Spleen (tissue), 11 donors: ENCODE data around the gene KIF3B. TPM values are rescaled to one million over a fixed set of nuclear protein-coding genes. Genes with fewer than 3 reads are reported as not detected.

Experiments
- DNase-seq: peaks from one replicate; pipeline ENCODE4 v3.0.0-alpha.2; 2020
- H3K27ac ChIP-seq, 8 donors: fragments of 200-600 bp; sonication (generic) in 7 of 8; 1 replicate in 4 of 8; 2 replicates in 4 of 8; pipeline versions ENCODE4 v1.5.0 to v1.8.0; 2016 to 2021; ENCODE audit warnings: inconsistent platforms in 4 of 8, mild to moderate bottlenecking in 4 of 8, moderate library complexity in 1 of 8
- H3K27me3 ChIP-seq, 7 donors: fragments of 200-600 bp; sonication (generic) in 6 of 7; replicated peaks in 1 of 7; 1 replicate in 4 of 7; 2 replicates in 3 of 7; pipeline versions ENCODE4 v1.5.0 to v1.8.0; 2016 to 2021; ENCODE audit warnings: inconsistent platforms in 3 of 7, mild to moderate bottlenecking in 1 of 7
- H3K36me3 ChIP-seq, 6 donors: fragments of 200-600 bp; sonication (generic) in 5 of 6; 1 replicate in 4 of 6; 2 replicates in 2 of 6; pipeline versions ENCODE4 v1.5.0 to v1.8.0; 2016 to 2021; ENCODE audit warnings: inconsistent platforms in 2 of 6
- H3K4me1 ChIP-seq, 6 donors: fragments of 200-600 bp; sonication (generic) in 5 of 6; 1 replicate in 3 of 6; 2 replicates in 3 of 6; pipeline versions ENCODE4 v1.5.0 to v1.8.0; 2016 to 2021; ENCODE audit warnings: inconsistent platforms in 3 of 6
- H3K4me3 ChIP-seq, 8 donors: fragments of 200-600 bp; sonication (generic) in 7 of 8; 1 replicate in 4 of 8; 2 replicates in 4 of 8; pipeline versions ENCODE4 v1.5.0 to v1.8.0; 2016 to 2021; ENCODE audit warnings: inconsistent platforms in 4 of 8, mild to moderate bottlenecking in 4 of 8, moderate library complexity in 2 of 8
- H3K9me3 ChIP-seq, 8 donors: fragments of 200-600 bp; sonication (generic) in 7 of 8; 1 replicate in 4 of 8; 2 replicates in 4 of 8; pipeline versions ENCODE4 v1.5.0 to v1.8.0; 2016 to 2021; ENCODE audit warnings: inconsistent platforms in 4 of 8
- POLR2A ChIP-seq, 3 donors: fragments of 450-650 bp; IDR thresholded peaks; one replicate each; pipeline ENCODE4 v1.5.1; 2017; ENCODE audit warnings: antibody characterized with exemption in 3 of 3, mild to moderate bottlenecking in 1 of 3
- POLR2AphosphoS5 ChIP-seq, 3 donors: sonication (generic); formaldehyde crosslinking; IDR thresholded peaks; one replicate each; pipeline ENCODE4 v1.5.1; 2017; ENCODE audit warnings: antibody characterized with exemption in 3 of 3
- WGBS, 5 donors: extraction: QIAGEN DNeasy Blood & Tissue Kit in 3 of 5; methylation state at CpG; one replicate each; pipeline versions ENCODE4 v1.1.5 to v1.1.7; 2013 to 2018; 5-methylcytosine and 5-hydroxymethylcytosine counted together
- intact Hi-C: fragments of 100-400 bp; cut with DNase I; formaldehyde crosslinking; loops from one replicate; pipeline ENCODE4 v1.15.0; 2023; ENCODE audit warnings: low total_unique reads
- polyA plus RNA-seq, 3 donors: library from polyadenylated mRNA; stranded (reverse); fragments of 200-250 nt; gene quantifications; one replicate each; pipeline ENCODE4 v1.2.1, GENCODE V29; 2013
- total RNA-seq, 7 donors: library from RNA; depleted of rRNA in 3 of 7; stranded (reverse); fragments of >200 nt in 3 of 7; fragmentation: NEBNext Ultra II Directional in 4 of 7; extraction: Animal tissue kit (Norgen Biotek cat#: 25700) in 4 of 7; gene quantifications; one replicate each; pipeline versions ENCODE4 v1.1.0 to v1.2.1, GENCODE V29; 2016 to 2021
- TF ChIP-seq, protein P1 (sequence below), 11 experiments: fragments of 200-600 bp in 7 of 11; fragments of 450-650 bp in 4 of 11; sonication (generic) in 4 of 11; IDR thresholded peaks in 8 of 11; conservative IDR thresholded peaks in 3 of 11; 1 replicate in 7 of 11; 2 replicates in 4 of 11; pipeline versions ENCODE4 v1.4.0 to v1.8.0; 2016 to 2021; ENCODE audit warnings: antibody characterized with exemption in 11 of 11, inconsistent platforms in 4 of 11, mild to moderate bottlenecking in 1 of 11
- donor health status: healthy with polysubstance abuse.
- donor health status: DM: no; HTN: no; CAD: no; lungs with moderate emphysema.
- donor health status: DM: no; HTN: no; CAD: no.
- donor health status: Bipolar disorder and iron deficiency.
- donor health status: healthy.
- donor health status: DM: no; HTN: no; CAD: no.
- donor health status: DM: yes; HTN: yes; CAD: no.

The KIF3B gene
- total and polyA plus RNA-seq, 10 donors = 3.8 to 25.9 (median 20.0) TPM

DNA sequence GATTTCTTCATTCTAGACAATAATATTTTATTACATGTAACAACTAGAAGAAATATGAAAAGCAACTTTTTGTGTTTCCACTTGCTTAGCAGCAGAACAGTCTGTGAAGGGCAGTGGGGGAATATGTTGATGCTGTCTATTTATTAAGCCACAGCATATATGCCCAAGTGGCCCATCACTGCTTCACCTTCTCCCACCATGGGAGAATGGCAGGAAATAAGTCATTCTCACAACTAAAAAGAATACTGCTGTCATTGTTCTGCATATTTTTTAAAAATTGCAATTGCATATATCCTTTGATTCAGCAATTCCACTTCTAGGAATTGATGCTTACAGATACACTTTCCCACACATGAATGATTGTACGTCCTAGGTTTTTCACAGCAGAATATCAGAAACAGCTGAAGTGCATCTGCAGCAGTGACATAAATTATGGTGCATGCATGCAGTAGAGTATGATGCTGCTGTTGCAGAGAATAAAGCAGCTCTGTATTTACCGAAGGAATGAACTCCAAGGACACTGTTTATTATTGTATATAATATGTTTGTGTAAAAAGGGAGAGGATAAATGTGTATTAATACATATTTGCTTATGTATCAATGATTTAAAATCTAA lies 26.8 kb downstream of the KIF3B start:
- TF ChIP-seq, protein P1, sequence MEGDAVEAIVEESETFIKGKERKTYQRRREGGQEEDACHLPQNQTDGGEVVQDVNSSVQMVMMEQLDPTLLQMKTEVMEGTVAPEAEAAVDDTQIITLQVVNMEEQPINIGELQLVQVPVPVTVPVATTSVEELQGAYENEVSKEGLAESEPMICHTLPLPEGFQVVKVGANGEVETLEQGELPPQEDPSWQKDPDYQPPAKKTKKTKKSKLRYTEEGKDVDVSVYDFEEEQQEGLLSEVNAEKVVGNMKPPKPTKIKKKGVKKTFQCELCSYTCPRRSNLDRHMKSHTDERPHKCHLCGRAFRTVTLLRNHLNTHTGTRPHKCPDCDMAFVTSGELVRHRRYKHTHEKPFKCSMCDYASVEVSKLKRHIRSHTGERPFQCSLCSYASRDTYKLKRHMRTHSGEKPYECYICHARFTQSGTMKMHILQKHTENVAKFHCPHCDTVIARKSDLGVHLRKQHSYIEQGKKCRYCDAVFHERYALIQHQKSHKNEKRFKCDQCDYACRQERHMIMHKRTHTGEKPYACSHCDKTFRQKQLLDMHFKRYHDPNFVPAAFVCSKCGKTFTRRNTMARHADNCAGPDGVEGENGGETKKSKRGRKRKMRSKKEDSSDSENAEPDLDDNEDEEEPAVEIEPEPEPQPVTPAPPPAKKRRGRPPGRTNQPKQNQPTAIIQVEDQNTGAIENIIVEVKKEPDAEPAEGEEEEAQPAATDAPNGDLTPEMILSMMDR (IDR thresholded peaks at IDR 0.05 in 8 of 11, conservative IDR thresholded peaks at IDR 0.05 in 3 of 11) = no peak
- TF ChIP-seq POLR2AphosphoS5 (IDR thresholded peaks at IDR 0.05) (no peak), POLR2A (IDR thresholded peaks at IDR 0.05) (no peak)
- intact Hi-C loops = no loop called here
- peaks cover 0 to 12% (median 0%) of the 10 kb centered on the region in 6 donors for H3K4me1 ChIP-seq
- H3K36me3 ChIP-seq = peaks cover 0 to 14% (median 0%) of the 10 kb centered on the region in 6 donors
- DNase-seq = no peak
- H3K27ac ChIP-seq = no peak overlapping the region
- no peaks in the 10 kb centered on the region for H3K9me3 ChIP-seq
- 78 to 83% (median 81%) methylated on average over 2 of the region's 2 CpGs for WGBS, 5 donors
- H3K27me3 ChIP-seq = no peaks in the 10 kb centered on the region
- H3K4me3 ChIP-seq = no peak overlapping the region

DNA sequence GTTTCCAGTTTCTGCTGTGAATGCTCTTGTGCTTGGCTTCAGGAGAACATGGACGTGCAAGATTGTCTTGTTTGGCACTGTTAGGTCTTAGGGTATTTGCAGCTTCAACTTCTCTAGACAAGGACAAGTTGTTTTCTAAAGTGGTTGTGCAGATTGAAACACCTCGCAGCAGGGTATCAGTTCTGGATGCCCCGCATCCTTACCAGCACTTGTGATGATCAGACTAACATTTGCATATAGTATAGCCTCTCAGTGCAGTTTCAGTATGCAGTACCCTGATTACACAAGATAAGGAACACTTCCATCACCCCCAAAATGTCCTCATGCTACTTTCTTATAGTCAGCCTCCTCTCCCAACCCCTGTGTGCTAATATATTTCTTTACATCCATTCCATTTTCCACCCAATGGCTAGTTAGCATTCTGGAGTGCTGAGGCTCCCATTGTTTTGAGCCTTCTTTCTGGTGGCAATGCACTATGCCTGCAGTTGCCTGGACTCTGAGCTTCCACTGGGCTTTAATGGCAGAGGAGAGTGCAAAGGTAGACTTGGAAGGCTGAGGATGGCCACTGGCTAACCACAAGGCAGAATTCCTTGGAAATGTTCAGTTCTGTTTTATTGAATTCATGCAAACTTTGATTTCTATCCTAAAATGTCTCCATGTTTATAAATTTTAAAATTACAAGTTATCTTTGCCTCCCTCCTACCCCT lies 35.4 kb downstream of the KIF3B start:
- 57 to 88% (median 66%) methylated on average over 2 to 3 of the region's 3 CpGs for WGBS, 5 donors
- H3K36me3 ChIP-seq = peaks cover 0 to 81% (median 45%) of the 10 kb centered on the region in 6 donors

DNA sequence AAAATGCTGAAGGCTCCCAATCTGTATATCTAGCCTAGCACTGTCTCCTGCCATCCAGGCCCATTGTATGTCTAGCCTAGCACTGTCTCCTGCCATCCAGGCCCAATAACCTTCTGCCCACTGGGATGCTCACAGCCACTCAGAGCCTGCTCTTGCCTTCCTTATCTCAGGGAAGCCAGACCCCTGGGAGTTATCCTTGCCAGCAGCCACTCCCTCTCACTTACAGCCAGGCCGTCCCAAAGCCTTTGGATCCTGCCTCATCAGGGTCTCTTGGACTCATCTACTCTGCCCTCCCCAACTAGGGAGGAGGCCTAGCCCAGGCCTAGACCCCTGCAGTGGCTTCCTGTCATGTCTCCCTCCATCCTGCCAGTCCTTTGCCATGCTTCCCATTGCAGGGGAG lies 37.3 kb downstream of the KIF3B start:
- Histone ChIP-seq H3K27ac (no peak overlapping the region), H3K4me3 (no peak overlapping the region), H3K27me3 (no peaks in the 10 kb centered on the region), H3K4me1 (no peaks in the 10 kb centered on the region), H3K36me3 (peaks cover 0 to 91% (median 54%) of the 10 kb centered on the region in 6 donors), H3K9me3 (no peaks in the 10 kb centered on the region)
- intact Hi-C loops = no loop called here
- peak; percentile 47 for DNase-seq
- 69 to 100% (median 75%) methylated on average over 1 of the region's 1 CpG for WGBS, 5 donors
- TF ChIP-seq POLR2AphosphoS5 (IDR thresholded peaks at IDR 0.05) (no peak), POLR2A (IDR thresholded peaks at IDR 0.05) (no peak)
- TF ChIP-seq, protein P1 (IDR thresholded peaks at IDR 0.05 in 8 of 11, conservative IDR thresholded peaks at IDR 0.05 in 3 of 11) = no peak

More for the DNA sequence above, 35.4 kb downstream of the KIF3B start:
- Histone ChIP-seq H3K4me1 (no peaks in the 10 kb centered on the region), H3K27ac (no peak overlapping the region), H3K9me3 (no peaks in the 10 kb centered on the region), H3K27me3 (no peaks in the 10 kb centered on the region), H3K4me3 (no peak overlapping the region)
- TF ChIP-seq POLR2AphosphoS5 (IDR thresholded peaks at IDR 0.05) (no peak), POLR2A (IDR thresholded peaks at IDR 0.05) (no peak)
- intact Hi-C loops = no loop called here
- no peak for DNase-seq

DNA sequence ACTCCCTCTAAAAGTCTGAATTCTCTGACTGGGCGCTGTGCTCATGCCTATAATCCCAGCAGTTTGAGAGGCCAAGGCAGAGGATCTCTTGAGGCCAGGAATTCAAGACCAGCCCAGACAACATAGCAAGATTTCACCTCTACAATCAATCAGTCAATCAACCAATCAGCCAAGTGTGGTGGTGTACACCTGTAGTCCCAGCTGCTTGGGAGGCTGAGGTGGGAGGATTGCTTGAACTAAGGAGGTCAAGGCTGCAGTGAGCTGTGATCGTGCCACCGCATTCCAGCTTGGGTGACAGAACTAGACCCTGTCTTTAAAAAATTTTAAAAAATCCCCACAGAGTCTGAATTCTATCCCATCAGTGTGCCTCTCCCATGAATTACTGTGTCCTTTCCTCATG lies 37.9 kb downstream of the KIF3B start:
- TF ChIP-seq POLR2A (IDR thresholded peaks at IDR 0.05) = no peak
- no peak for TF ChIP-seq POLR2AphosphoS5 (IDR thresholded peaks at IDR 0.05)
- TF ChIP-seq, protein P1 (IDR thresholded peaks at IDR 0.05 in 8 of 11, conservative IDR thresholded peaks at IDR 0.05 in 3 of 11) = no peak
- intact Hi-C loops = no loop called here
- 90 to 100% (median 99%) methylated on average over 3 of the region's 3 CpGs for WGBS, 5 donors

More for the DNA sequence above, 37.9 kb downstream of the KIF3B start:
- H3K36me3 ChIP-seq = peaks cover 0 to 89% (median 50%) of the 10 kb centered on the region in 6 donors
- no peaks in the 10 kb centered on the region for H3K9me3 ChIP-seq
- DNase-seq = peak; percentile 32
- H3K27ac ChIP-seq = no peak overlapping the region
- H3K4me3 ChIP-seq = no peak overlapping the region
- no peaks in the 10 kb centered on the region for H3K27me3 ChIP-seq
- no peaks in the 10 kb centered on the region for H3K4me1 ChIP-seq
